HG03439 (cell line): ENCODE measurements around the gene OTOG.

ENCODE experiments used
- ATAC-seq: cut with Tn5 transposase; IDR thresholded peaks from one replicate; pipeline ENCODE4 v1.9.1; 2021; ENCODE audit warnings: mild to moderate bottlenecking, moderate library complexity; ENCODE audit not compliant: unreplicated experiment

The OTOG gene

DNA sequence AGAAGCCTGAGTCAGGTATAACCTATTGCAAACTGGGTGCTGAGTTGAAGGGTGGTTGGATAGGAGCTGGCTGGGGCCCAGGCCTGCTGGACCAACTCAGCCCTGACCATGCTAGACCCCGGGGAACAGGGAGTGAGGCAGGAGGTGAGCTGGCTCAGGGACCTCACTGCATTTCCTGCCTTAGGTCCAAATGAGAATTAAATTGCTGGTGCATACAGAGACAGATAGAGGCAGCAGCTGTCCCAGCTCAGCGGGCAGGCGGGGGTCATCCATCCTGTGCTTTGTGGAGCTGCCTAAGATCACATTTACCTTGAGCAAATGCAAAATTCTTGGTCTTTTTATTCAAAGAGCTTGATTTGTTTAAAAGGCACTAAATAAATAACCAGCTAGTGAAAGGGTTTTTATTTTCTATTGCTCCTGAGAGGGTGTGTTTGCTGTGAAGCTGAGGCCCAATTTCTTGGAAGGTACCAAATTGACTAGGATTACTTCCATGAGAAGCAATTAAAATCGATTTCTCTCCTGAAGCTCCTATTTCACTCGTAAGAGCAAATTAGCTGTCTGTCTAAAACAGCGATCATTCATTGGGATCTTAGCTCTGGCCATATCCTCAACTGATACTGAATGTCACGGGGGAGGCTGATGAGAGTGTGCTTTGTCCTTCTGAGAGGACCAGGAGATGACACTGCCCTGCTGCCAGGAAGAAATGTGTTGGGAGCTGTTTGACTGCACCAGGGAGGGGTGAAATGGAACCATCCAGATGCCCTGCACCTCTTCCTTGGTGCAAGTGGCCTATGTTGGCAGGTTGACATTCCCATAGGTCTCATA, 27.8 kb upstream of the OTOG start:
- ATAC-seq: no peak

DNA sequence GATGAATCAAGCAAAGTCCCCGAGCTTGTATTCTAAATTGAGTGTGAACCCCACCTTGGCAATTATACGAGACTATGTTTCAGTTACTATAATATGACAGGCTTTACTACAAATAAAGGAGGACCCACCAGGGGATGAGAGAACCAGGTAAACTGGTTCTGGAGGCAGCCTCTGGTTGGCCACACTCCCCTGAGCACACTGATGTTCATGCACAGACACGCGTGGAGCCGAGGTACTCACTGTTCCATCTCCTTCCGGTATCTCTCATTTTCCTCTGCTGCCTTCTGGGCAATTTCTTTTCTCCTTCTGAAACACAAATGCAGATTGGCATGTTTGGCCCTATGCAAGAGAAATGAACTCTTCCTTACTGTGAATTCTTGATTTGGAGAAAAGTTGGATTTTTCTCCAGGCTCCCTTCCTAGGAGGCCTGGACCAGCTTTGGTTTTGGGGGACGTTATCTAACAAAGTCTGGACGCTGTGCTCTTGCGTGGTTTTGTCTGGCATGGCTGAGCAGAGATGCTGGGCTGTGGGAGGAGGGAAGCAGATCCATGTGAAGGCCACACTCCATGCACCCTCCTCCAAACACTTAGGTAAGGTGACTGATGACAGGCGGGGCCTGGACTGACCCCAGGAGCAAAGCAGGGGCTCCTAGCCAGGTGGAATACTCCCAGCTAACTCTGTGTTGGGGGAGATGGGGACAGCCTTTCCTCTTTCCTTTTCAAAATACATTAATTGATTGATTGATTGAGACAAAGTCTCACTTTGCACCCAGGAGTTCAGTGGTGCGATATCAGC, 25.8 kb upstream of the OTOG start:
- ATAC-seq: no peak

- ATAC-seq: no peak
These were observed 24.4 kb upstream of the OTOG start for GRCh38 chr11:17522655-17523054.

DNA sequence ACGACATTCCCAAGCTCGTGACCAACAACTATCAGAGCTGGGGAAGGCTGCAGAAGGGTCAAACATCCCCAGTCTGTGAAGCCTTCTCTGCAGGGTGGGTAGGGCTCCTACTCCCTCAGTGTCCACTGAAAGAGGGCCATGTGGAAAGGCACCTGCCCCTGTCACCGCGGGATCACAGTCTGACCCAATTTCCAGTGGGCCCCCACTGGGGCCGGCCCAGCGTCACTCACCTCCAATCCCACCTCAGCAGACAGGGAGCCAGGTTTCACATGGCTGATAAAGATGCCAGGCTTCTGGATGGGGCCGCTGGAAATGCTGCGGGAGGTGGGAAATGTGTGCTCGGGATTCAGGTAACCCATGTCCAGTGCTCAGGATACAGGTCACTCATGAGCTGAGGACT, 22.8 kb upstream of the OTOG start:
- ATAC-seq: no peak

GRCh38 chr11:17525570-17525969, 21.5 kb upstream of the OTOG start:
- no peak for ATAC-seq

DNA sequence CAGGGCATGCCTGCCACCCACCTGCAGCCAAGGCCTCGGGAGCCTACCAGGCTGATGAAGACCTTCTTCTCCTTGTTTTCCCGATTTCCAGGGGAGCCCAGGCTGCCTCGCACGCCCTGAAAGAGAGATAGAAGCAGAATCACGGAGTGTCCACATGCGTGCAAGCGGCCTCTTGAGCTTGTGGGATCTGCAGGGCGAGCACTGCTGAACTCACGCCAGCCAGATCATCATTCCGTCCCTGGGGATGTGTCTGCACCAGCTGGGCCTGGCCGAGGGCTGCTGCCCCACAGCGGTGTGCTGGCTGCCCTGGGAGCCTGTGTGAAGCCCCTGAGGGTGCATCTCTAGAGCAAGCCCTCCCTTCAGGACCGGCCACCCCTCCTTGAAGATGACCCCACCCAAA, 20.7 kb upstream of the OTOG start:
- ATAC-seq: no peak

DNA sequence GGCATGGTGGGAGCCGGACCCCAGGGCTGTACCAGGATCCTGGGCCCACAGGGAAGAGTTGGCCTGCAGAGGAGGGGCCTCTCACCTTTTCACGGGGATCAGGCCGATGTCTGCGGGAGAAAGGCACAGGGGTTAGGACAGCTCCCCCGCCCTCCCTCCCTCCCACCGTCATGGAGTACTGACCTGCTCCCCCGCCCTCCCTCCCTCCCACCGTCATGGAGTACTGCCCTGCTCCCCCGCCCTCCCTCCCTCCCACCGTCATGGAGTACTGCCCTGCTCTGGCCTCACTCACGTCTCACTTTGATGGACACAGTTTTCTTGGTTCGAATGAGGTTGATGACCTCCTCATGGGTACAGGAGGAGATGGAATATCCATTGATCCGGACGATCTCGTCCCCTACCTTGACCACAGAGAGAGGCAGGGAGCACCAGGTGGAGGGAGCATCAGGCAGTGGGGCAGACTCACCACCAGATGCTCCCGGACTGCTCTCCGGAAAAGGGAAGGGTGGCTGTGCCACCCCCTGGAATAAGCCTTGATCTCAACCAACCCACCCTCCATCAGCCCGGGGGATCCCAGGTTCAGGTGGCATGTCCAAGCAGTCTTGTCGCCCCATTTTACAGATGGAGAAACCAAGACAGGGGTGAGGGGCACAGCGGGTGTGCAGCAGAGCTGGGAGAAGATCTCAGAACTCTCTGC, 20.0 kb upstream of the OTOG start:
- ATAC-seq: no peak

DNA sequence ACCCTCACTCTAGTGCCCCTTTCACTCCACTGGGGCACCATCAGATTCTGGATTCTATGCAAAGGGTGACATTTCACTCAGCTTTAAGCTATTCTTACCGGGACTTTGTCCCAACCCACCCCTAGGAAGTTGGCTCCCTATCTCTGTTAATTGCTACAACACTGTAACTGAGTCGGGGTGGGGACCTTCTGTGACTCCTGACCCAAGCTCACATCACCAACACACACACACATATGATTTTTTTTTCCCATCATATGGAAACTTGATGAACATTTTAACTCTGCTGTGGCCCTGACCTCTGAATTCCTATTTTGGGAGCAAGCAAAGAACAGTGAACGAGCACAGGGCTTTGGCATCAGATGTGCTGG, 19.4 kb upstream of the OTOG start:
- no peak for ATAC-seq

DNA sequence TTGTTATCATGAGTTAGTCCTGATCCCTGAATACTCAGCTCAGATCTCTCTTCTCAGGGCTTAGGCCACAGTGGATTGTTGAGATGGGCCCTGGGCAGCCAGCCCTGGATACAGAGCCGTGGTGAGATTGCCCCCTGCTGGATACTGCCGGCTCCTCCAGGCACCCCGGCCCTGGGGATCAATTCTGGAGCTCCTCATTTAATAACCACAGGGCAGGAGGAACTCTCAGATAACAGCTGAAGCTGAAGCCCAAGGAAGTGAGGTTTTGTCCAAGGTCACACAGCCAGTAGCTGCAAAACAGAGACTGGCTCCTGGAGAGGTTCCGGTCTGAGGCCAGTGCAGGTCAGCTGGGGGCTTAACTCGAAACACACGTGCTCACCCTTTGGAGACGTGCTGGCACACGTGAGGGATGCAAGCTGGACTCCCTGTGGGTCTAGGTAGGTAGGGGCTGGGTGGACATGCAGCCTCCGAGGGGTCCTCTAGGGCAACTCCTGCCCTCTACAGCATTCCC, 18.8 kb upstream of the OTOG start:
- peak; percentile 56 for ATAC-seq

DNA sequence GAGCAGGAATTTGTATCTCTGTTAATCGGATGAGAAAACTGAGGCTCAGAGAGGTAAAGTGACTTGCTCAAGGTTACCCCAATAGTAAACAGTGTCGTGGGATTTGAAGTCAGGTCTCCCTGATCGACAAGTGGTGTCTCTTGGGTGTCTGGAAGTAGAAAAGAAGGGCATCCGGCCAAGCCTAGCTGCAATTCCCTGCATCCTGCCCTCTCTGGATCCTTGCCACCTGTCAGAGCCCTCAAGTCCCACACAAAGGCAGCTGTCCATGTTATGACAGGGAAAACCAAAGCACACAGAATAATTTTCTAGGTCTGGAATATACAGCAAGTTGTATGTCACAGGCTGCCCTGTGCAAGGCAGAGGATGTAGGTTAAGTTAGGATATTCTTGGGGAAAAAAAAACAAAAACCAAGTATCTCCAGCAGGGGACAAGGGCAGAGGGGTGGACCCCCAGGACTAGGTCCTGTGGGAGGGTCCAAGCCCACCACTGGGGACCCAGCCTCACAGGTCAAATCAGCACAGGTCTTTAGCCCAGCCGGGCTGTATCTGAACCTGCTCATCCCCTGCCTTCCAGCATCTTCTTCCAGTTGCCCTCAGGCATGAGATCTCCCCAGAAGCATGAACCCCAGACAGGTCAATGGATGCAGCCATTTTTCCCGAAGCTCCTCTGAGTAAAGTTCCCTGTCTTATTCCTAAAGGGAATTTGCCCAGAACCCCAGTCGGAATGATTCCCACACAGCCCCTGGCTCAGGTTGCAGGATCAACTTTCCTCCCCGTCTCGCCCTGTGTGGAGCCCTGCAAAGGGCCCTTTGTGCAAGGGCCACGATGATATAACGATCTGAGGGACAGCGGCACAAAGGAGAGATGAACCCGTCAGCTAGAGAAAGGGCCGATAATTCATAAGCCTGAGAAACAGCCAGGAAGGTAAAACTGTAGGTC, 17.9 kb upstream of the OTOG start:
- no peak for ATAC-seq

DNA sequence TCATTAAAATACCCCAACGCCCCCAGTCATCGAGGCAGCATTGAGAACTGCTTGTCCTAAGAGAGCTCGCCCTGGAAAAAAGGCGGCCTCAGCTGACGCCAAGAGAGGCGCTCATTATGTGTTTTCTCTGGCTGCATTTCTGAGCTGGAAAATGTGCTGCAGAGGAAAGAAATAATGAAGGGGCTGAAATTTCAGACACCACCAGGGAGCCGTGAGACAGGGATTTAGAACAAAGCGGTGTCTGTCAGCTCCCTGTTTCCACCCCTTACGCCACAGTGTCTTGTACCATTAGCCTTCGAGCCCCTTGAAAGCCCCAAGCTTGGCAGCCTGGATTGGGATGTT, 17.2 kb upstream of the OTOG start:
- ATAC-seq: no peak

DNA sequence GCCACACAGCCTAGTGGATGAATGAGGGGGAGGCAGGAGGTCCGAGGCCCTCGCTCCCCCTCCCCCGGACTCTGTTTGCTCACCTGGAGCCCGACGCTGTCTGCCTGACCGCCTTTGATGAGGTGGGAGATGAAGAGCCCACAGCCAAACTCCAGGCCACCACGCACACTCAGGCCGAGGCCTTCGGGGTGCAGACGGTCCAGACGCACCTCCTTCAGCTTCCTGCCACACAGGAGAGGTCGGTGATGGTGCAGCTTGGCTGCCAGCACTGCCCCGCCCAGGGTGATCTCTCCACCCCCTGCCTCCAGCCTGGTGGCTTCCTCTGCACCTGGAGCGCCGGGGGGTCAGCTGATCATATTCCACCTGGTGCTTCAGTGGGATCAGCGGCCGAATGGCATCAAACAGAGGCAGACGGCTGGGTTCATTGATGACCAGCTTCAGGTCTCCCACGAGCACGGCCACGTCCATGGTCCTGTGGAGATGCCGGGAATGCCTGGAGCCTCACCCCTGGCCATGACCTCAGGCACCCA, 15.9 kb upstream of the OTOG start:
- no peak for ATAC-seq

DNA sequence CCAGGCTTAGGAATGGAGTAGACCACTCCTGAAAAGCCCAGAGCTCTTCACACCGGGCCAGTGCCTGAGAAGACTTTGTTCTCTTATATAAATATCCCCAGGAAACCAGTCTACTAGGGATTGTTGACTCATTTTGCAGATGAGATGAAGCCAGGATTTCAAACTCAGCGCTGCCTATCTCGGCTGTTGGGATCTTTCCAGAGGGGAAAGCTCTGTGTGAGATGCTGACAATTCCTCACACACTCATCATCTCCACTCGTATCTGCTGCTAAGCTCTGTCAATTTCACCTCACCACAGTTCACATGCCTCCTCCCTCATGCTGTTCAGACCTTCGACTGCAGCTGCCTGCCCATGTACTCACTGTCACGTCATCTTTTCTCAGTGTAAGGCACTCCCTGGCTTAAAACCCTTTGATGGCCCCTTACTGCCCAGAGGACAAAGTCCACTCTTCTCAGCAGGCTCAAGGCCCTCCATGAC, 15.4 kb upstream of the OTOG start:
- no peak for ATAC-seq

GRCh38 chr11:17532784-17533183, 14.3 kb upstream of the OTOG start:
- ATAC-seq: no peak

- ATAC-seq: no peak
These were observed 13.7 kb upstream of the OTOG start for GRCh38 chr11:17533341-17533740.

GRCh38 chr11:17533778-17534415, 13.2 kb upstream of the OTOG start:
- ATAC-seq: no peak

DNA sequence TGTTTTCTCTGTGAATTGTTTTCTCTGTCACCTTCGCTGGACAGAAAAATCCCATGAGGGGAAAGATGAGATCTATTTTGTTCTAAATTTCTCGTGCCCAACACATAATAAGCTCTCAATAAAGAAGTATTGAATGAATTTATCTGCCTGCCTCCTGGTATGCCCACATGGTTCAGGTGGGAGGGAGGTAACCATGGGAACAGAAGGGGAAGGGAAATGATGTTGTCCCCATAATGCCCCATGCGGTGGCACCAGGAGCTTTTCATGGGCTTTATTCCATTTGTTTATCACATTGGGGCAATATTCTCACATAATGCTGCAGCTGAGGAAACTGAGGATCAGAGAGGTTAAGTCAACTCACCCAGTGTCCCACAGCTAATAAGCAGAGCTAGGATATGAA, 11.6 kb upstream of the OTOG start:
- no peak for ATAC-seq

GRCh38 chr11:17537261-17537660, 9.8 kb upstream of the OTOG start:
- ATAC-seq: no peak

DNA sequence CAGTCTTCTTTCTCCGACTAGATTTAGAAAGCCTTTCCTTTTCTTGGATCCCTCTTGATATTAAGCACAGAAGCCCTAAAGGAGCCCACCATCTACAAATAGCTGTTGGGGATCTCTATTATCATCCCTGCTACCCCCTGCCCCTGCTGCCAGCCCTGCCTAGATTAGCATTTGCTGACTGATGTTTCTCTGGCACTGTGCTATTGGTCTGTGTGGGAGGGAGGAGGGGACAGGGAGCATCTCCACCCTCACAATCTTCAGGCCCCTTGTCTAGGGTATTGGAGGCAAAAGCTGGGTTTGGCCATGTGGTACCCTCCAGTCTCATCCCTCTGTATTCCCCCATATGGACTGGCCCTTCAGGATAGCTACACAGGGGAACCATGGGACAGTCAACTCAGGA, 9.0 kb upstream of the OTOG start:
- ATAC-seq: no peak

- no peak for ATAC-seq
These were observed 8.3 kb upstream of the OTOG start for GRCh38 chr11:17538731-17539130.
